HEK293 (cell line): Measurements from ENCODE around the gene STYK1.

Experiments used
- GFI1B ChIP-seq: fragments of 450-650 bp; formaldehyde crosslinking; IDR thresholded peaks from 2 replicates; pipeline ENCODE4 v1.5.1; 2016; ENCODE audit warnings: missing biosample characterization, missing genetic modification characterization
- GLI2 ChIP-seq: fragments of 450-650 bp; formaldehyde crosslinking; IDR thresholded peaks from 2 replicates; pipeline ENCODE4; 2017; ENCODE audit warnings: missing biosample characterization, missing genetic modification characterization, low read depth, borderline replicate concordance
- INSM2 ChIP-seq: fragments of 450-650 bp; formaldehyde crosslinking; IDR thresholded peaks from 2 replicates; pipeline ENCODE4 v1.5.1; 2016; ENCODE audit warnings: missing biosample characterization, missing genetic modification characterization
- KLF7 ChIP-seq: fragments of 450-650 bp; formaldehyde crosslinking; IDR thresholded peaks from 2 replicates; pipeline ENCODE4 v1.5.1; 2016; ENCODE audit warnings: missing biosample characterization, missing genetic modification characterization, borderline replicate concordance
- MEIS1 ChIP-seq: sonication (generic); formaldehyde crosslinking; IDR thresholded peaks from 2 replicates; pipeline ENCODE4 v1.8.1; 2022; ENCODE audit warnings: missing genetic modification reagents, mild to moderate bottlenecking, borderline replicate concordance
- SETDB1 ChIP-seq: IDR thresholded peaks from one replicate; pipeline ENCODE4 v1.6.1; 2017; ENCODE audit warnings: mild to moderate bottlenecking, low read length, moderate library complexity, mixed read lengths; ENCODE audit not compliant: insufficient read length
- SP7 ChIP-seq: fragments of 450-650 bp; formaldehyde crosslinking; IDR thresholded peaks from 2 replicates; pipeline ENCODE4 v1.5.1; 2016; ENCODE audit warnings: missing biosample characterization, missing genetic modification characterization
- TCF7L2 ChIP-seq: IDR thresholded peaks from 2 replicates; pipeline ENCODE4 v1.6.1; 2011; ENCODE audit warnings: low read depth, mild to moderate bottlenecking, inconsistent platforms, low read length, moderate library complexity, borderline replicate concordance
- ZBTB1 ChIP-seq: fragments of 450-650 bp; formaldehyde crosslinking; IDR thresholded peaks from 2 replicates; pipeline ENCODE4 v1.5.1; 2016; ENCODE audit warnings: missing biosample characterization, missing genetic modification characterization
- ZBTB21 ChIP-seq: fragments of 450-650 bp; formaldehyde crosslinking; IDR thresholded peaks from 2 replicates; pipeline ENCODE4 v1.5.1; 2017; ENCODE audit warnings: missing biosample characterization, missing genetic modification characterization
- ZNF16 ChIP-seq: fragments of 450-650 bp; formaldehyde crosslinking; IDR thresholded peaks from 2 replicates; pipeline ENCODE4 v1.5.1; 2016; ENCODE audit warnings: low read depth, missing biosample characterization, missing genetic modification characterization
- ZNF174 ChIP-seq: fragments of 450-650 bp; formaldehyde crosslinking; IDR thresholded peaks from 2 replicates; pipeline ENCODE4 v1.5.0; 2017; ENCODE audit warnings: missing biosample characterization, mild to moderate bottlenecking, missing genetic modification characterization
- ZNF214 ChIP-seq: fragments of 450-650 bp; formaldehyde crosslinking; IDR thresholded peaks from 2 replicates; pipeline ENCODE4 v1.5.1; 2017; ENCODE audit warnings: missing biosample characterization, mild to moderate bottlenecking, missing genetic modification characterization, borderline replicate concordance
- ZNF221 ChIP-seq: fragments of 450-650 bp; formaldehyde crosslinking; IDR thresholded peaks from 2 replicates; pipeline ENCODE4 v1.5.1; 2017; ENCODE audit warnings: missing biosample characterization, missing genetic modification characterization, borderline replicate concordance
- ZNF24 ChIP-seq: fragments of 450-650 bp; formaldehyde crosslinking; IDR thresholded peaks from 2 replicates; pipeline ENCODE4 v1.5.1; 2016; ENCODE audit warnings: missing biosample characterization, missing genetic modification characterization
- ZNF266 ChIP-seq: fragments of 450-650 bp; formaldehyde crosslinking; IDR thresholded peaks from 2 replicates; pipeline ENCODE4 v1.5.1; 2016; ENCODE audit warnings: missing biosample characterization, missing genetic modification characterization, low read depth
- ZNF341 ChIP-seq: fragments of 450-650 bp; formaldehyde crosslinking; IDR thresholded peaks from 2 replicates; pipeline ENCODE4; 2016; ENCODE audit warnings: low read depth, missing biosample characterization, missing genetic modification characterization
- ZNF362 ChIP-seq: fragments of 450-650 bp; formaldehyde crosslinking; IDR thresholded peaks from 2 replicates; pipeline ENCODE4 v1.5.1; 2016; ENCODE audit warnings: missing biosample characterization, missing genetic modification characterization
- ZNF394 ChIP-seq: fragments of 450-650 bp; formaldehyde crosslinking; IDR thresholded peaks from 2 replicates; pipeline ENCODE4 v1.5.1; 2016; ENCODE audit warnings: missing biosample characterization, missing genetic modification characterization, mild to moderate bottlenecking, moderate library complexity, borderline replicate concordance
- ZNF433 ChIP-seq: fragments of 450-650 bp; formaldehyde crosslinking; IDR thresholded peaks from 2 replicates; pipeline ENCODE4 v1.5.1; 2016; ENCODE audit warnings: missing biosample characterization, missing genetic modification characterization, low read depth
- ZNF510 ChIP-seq: fragments of 450-650 bp; formaldehyde crosslinking; IDR thresholded peaks from 2 replicates; pipeline ENCODE4 v1.5.1; 2018; ENCODE audit warnings: mild to moderate bottlenecking, missing genetic modification characterization, missing biosample characterization; ENCODE audit not compliant: insufficient replicate concordance
- ZNF521 ChIP-seq: fragments of 450-650 bp; formaldehyde crosslinking; IDR thresholded peaks from 2 replicates; pipeline ENCODE4 v1.5.1; 2017; ENCODE audit warnings: missing biosample characterization, mild to moderate bottlenecking, missing genetic modification characterization
- ZNF530 ChIP-seq: fragments of 450-650 bp; formaldehyde crosslinking; IDR thresholded peaks from 2 replicates; pipeline ENCODE4 v1.5.1; 2016; ENCODE audit warnings: low read depth, missing biosample characterization, missing genetic modification characterization
- ZNF555 ChIP-seq: fragments of 450-650 bp; formaldehyde crosslinking; conservative IDR thresholded peaks from 2 replicates; pipeline ENCODE4 v1.5.1; 2017; ENCODE audit warnings: missing biosample characterization, mild to moderate bottlenecking, missing genetic modification characterization, inconsistent platforms
- ZNF558 ChIP-seq: fragments of 450-650 bp; formaldehyde crosslinking; IDR thresholded peaks from 2 replicates; pipeline ENCODE4 v1.5.1; 2016; ENCODE audit warnings: missing biosample characterization, missing genetic modification characterization
- ZNF658 ChIP-seq: fragments of 450-650 bp; formaldehyde crosslinking; IDR thresholded peaks from 2 replicates; pipeline ENCODE4; 2016; ENCODE audit warnings: missing biosample characterization, missing genetic modification characterization
- ZNF707 ChIP-seq: fragments of 450-650 bp; formaldehyde crosslinking; IDR thresholded peaks from 2 replicates; pipeline ENCODE4 v1.5.1; 2016; ENCODE audit warnings: missing biosample characterization, missing genetic modification characterization
- ZNF777 ChIP-seq: fragments of 450-650 bp; formaldehyde crosslinking; IDR thresholded peaks from 2 replicates; pipeline ENCODE4 v1.5.1; 2017; ENCODE audit warnings: missing biosample characterization, missing genetic modification characterization, borderline replicate concordance
- TF ChIP-seq, protein P1 (sequence below): fragments of 450-650 bp; formaldehyde crosslinking; IDR thresholded peaks from 2 replicates; pipeline ENCODE4 v1.5.1; 2017; ENCODE audit warnings: missing biosample characterization, missing genetic modification characterization
- TF ChIP-seq, protein P2 (sequence below): fragments of 450-650 bp; formaldehyde crosslinking; IDR thresholded peaks from 2 replicates; pipeline ENCODE4 v1.5.1; 2016; ENCODE audit warnings: missing biosample characterization, missing genetic modification characterization

The STYK1 gene

DNA sequence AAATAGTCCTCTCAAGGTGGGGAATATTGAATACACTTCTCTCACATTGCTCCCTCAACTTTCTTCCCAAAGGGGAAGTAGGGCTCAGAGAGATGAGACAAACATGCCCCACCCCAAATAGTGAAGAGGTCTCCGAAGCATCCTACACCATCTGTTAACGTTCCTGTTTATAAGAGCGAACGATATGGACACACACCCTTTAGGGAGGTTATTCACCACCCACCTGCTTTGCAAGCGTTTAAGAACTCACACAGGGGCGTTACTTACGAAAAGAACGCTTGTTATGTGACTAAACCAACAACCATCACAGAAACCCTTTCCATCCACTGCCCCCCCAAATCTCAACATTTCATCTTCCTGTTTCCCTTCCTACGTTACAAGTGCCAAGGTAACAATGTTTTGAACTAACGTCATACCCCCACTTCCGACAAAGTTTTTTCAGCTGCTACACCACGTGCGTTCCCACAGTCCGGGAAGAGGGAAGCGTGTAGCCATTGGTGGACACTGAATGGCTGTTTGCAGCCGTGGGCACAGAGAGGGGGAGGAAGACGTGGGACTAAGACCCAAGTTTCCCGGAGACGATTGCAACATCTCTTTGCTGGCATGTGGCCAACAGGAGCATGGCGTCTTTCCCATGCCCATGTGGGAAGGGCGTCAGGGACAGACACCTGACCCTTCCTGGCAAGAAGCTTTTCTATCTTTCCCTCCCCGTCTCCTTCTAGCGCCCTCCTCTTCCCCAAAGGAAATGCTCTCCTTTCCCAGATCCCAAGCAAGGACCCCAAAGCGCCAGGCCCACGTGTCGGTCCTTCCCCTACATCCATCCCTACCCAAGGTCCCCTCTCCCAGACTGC, 48.0 kb upstream of the STYK1 start (continued):
- no peak for TF ChIP-seq GLI2 (tag by site-specific recombination)
- no peak for TF ChIP-seq ZNF658 (tag by site-specific recombination)
- TF ChIP-seq, protein P1, sequence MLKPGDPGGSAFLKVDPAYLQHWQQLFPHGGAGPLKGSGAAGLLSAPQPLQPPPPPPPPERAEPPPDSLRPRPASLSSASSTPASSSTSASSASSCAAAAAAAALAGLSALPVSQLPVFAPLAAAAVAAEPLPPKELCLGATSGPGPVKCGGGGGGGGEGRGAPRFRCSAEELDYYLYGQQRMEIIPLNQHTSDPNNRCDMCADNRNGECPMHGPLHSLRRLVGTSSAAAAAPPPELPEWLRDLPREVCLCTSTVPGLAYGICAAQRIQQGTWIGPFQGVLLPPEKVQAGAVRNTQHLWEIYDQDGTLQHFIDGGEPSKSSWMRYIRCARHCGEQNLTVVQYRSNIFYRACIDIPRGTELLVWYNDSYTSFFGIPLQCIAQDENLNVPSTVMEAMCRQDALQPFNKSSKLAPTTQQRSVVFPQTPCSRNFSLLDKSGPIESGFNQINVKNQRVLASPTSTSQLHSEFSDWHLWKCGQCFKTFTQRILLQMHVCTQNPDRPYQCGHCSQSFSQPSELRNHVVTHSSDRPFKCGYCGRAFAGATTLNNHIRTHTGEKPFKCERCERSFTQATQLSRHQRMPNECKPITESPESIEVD (tag by site-specific recombination), result peak; percentile 48
- TF ChIP-seq SETDB1, result no peak
- TF ChIP-seq ZNF521 (tag by site-specific recombination), result no peak
- peak; percentile 100 for TF ChIP-seq ZNF362
- TF ChIP-seq ZNF530 (tag by site-specific recombination), result no peak
- no peak for TF ChIP-seq ZNF266
- peak; percentile 99 for TF ChIP-seq ZBTB21 (tag by site-specific recombination)
- TF ChIP-seq ZNF24, result peak; percentile 82; the same call in 1 of the 2 replicates
- TF ChIP-seq ZNF707 (tag by site-specific recombination), result no peak; the same call in 1 of the 2 replicates
- TF ChIP-seq KLF7, result no peak; the same call in 1 of the 2 replicates
- TF ChIP-seq ZNF555, result no peak
- no peak for TF ChIP-seq MEIS1 (CRISPR knock-in tag)
- TF ChIP-seq INSM2 (tag by site-specific recombination), result peak; percentile 52; the same call in 1 of the 2 replicates
- no peak for TF ChIP-seq ZNF433
- no peak for TF ChIP-seq ZNF16 (tag by site-specific recombination)
- TF ChIP-seq GFI1B (tag by site-specific recombination), result peak; percentile 87
- peak; percentile 76; the same call in 1 of the 2 replicates for TF ChIP-seq ZNF558
- peak; percentile 90 for TF ChIP-seq SP7 (tag by site-specific recombination)
- no peak for TF ChIP-seq ZNF221 (tag by site-specific recombination)
- no peak for TF ChIP-seq ZNF510
- peak; percentile 95 for TF ChIP-seq ZNF341 (tag by site-specific recombination)
- TF ChIP-seq ZNF214 (tag by site-specific recombination), result no peak; the same call in 1 of the 2 replicates
- no peak for TF ChIP-seq ZNF174 (tag by site-specific recombination)
- TF ChIP-seq ZNF777 (tag by site-specific recombination), result no peak
- TF ChIP-seq ZBTB1, result no peak
- TF ChIP-seq TCF7L2, result no peak
- TF ChIP-seq ZNF394 (tag by site-specific recombination), result peak; percentile 66; the same call in 1 of the 2 replicates
- TF ChIP-seq, protein P2, sequence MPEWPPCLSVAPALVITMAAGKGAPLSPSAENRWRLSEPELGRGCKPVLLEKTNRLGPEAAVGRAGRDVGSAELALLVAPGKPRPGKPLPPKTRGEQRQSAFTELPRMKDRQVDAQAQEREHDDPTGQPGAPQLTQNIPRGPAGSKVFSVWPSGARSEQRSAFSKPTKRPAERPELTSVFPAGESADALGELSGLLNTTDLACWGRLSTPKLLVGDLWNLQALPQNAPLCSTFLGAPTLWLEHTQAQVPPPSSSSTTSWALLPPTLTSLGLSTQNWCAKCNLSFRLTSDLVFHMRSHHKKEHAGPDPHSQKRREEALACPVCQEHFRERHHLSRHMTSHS (tag by site-specific recombination), result no peak
